ENCODE measurements around the gene ATRAID.

GRCh38 chr2:27220091-27220490, 8.2 kb downstream of the ATRAID start:
- TF ChIP-seq POLR2AphosphoS5 (IDR thresholded peaks at IDR 0.05; ENCODE audit: low read depth, low read length) (no peak), POLR2A (IDR thresholded peaks at IDR 0.05; ENCODE audit: control extremely low read depth in 1 of 2, low read depth in 2 of 2, low read length in 2 of 2) (no peak), GABPA (IDR thresholded peaks at IDR 0.05; ENCODE audit: borderline replicate concordance, insufficient read depth, low read length) (no peak), CTCF (IDR thresholded peaks at IDR 0.05; ENCODE audit: control extremely low read depth in 1 of 3, insufficient read depth in 1 of 3, low read depth in 1 of 3, low read length in 3 of 3) (no peak)
- TF ChIP-seq, protein P1, sequence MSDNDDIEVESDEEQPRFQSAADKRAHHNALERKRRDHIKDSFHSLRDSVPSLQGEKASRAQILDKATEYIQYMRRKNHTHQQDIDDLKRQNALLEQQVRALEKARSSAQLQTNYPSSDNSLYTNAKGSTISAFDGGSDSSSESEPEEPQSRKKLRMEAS (IDR thresholded peaks at IDR 0.05) = no peak

Measured in H1 (cell line).